ENCODE results near the gene NUCKS1. TPM values are rescaled to one million over a fixed set of nuclear protein-coding genes. Genes with fewer than 3 reads are reported as not detected.

NUCKS1 gene
- polyA plus RNA-seq, 1 of the 3 experiments (the other 2 are of a cell fraction) = 25.4 TPM

DNA sequence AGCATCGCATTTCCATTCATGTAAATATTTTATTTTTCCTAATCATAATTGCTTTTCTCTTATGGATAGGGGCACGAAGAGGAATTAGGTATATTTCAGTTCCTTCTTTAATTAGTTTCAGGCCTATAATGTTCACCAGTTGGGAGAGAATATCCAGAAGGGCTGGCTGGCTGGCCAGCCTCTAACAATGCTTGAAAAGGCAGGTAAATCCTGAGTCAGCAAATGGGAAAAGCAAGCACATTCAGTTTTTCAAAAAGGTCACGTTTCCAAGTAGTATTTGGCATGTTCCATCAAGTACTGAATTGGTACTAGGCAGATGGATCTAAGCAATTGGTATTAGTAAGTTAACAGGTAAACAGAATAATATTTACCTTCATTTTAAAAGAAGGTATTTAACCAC is 17.3 kb upstream of the NUCKS1 start (continued):
- TF ChIP-seq NFIC (IDR thresholded peaks at IDR 0.05; ENCODE audit: borderline replicate concordance) = no peak
- TF ChIP-seq, protein P1, sequence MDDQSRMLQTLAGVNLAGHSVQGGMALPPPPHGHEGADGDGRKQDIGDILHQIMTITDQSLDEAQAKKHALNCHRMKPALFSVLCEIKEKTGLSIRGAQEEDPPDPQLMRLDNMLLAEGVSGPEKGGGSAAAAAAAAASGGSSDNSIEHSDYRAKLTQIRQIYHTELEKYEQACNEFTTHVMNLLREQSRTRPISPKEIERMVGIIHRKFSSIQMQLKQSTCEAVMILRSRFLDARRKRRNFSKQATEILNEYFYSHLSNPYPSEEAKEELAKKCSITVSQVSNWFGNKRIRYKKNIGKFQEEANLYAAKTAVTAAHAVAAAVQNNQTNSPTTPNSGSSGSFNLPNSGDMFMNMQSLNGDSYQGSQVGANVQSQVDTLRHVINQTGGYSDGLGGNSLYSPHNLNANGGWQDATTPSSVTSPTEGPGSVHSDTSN (IDR thresholded peaks at IDR 0.05) = no peak
- TF ChIP-seq RFX5 (IDR thresholded peaks at IDR 0.05; ENCODE audit: low read length) = no peak
- no peak for TF ChIP-seq FOXM1 (IDR thresholded peaks at IDR 0.05; ENCODE audit: low read depth)
- TF ChIP-seq SIN3A (IDR thresholded peaks at IDR 0.05; ENCODE audit: borderline replicate concordance, low read depth, low read length) = no peak
- no peak for TF ChIP-seq RCOR1 (IDR thresholded peaks at IDR 0.05; ENCODE audit: low read length)
- TF ChIP-seq GATA2 (CRISPR knock-in tag; IDR thresholded peaks at IDR 0.05) = no peak
- TF ChIP-seq, protein P2, sequence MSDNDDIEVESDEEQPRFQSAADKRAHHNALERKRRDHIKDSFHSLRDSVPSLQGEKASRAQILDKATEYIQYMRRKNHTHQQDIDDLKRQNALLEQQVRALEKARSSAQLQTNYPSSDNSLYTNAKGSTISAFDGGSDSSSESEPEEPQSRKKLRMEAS (IDR thresholded peaks at IDR 0.05; ENCODE audit: low read depth) = no peak

DNA sequence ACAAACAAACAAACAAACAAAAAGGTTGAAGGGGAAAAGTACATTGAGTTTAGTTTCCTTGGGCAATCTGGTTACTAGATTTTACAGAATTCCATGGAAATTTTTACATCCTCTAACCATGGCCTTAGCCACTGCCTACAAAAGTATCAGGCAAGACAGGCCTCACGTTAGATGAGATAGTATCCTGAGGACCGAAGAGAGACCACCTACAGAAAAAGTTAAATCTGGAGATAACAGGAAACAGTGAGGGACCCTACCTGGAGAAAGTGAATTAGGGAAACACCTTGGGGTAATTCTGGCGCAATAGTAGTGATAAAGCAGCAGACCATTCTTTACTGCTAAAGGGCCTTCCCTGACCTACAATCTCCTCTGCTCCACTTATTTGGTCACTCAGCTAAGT is 16.6 kb upstream of the NUCKS1 start:
- TF ChIP-seq TCF12 (IDR thresholded peaks at IDR 0.05) (no peak), RFX5 (IDR thresholded peaks at IDR 0.05; ENCODE audit: low read length) (no peak), TAF1 (IDR thresholded peaks at IDR 0.05; ENCODE audit: borderline replicate concordance, low read depth, low read length) (no peak)
- no peaks in the 10 kb centered on the region for H3K9me3 ChIP-seq
- CTCF ChIA-PET = no interaction called here
- no peaks in the 10 kb centered on the region for H3K79me2 ChIP-seq (ENCODE audit: insufficient read depth)
- H3K4me3 ChIP-seq (ENCODE audit: low read depth in 2 of 2, low read length in 1 of 2) = no peak overlapping the region
- no peaks in the 10 kb centered on the region for H4K20me1 ChIP-seq (ENCODE audit: insufficient read depth)
- H3K9ac ChIP-seq = no peak overlapping the region
- no peaks in the 10 kb centered on the region for H3K4me1 ChIP-seq (ENCODE audit: control insufficient read depth in 1 of 2, insufficient read depth in 2 of 2, low read depth in 1 of 2, low read length in 1 of 2)
- no peak for DNase-seq
- no peak overlapping the region for H3K27ac ChIP-seq (ENCODE audit: low read depth in 2 of 2, low read length in 1 of 2)
- H2AFZ ChIP-seq (ENCODE audit: low read depth) = no peak overlapping the region
- POLR2A ChIA-PET = no interaction called here
- H3K4me2 ChIP-seq = no peak overlapping the region
- no peaks in the 10 kb centered on the region for H3F3A ChIP-seq (replicated peaks; ENCODE audit: insufficient read depth)
- H3K9me2 ChIP-seq = no peaks in the 10 kb centered on the region
- peaks cover 0 to 6% of the 10 kb centered on the region in 2 experiments for H3K36me3 ChIP-seq (replicated peaks in 1 of 2; ENCODE audit: control insufficient read depth in 1 of 2, insufficient read depth in 2 of 2, low read length in 1 of 2)
- H3K27me3 ChIP-seq (ENCODE audit: insufficient read depth) = no peaks in the 10 kb centered on the region
- WGBS (ENCODE audit: low lambda C conversion rate) = 90% methylated on average over 3 of the region's 3 CpGs

DNA sequence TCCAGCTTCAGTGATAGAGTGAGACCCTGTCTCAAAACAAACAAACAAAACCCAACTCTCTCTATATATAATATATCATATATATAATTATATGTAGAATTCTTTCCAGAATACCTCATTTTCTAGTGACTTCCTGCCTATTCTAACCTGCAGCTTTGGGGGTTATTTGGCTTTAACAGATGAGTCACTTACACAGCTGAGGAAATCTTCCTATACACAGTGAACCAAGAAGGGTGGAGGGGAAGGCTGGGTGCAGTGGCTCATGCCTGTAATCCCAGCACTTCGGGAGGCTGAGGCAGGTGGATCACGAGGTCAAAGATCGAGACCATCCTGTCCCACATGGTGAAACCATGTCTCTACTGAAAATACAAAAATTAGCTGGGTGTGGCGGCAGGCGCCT is 16.1 kb upstream of the NUCKS1 start:
- Histone ChIP-seq H3K9me2 (no peaks in the 10 kb centered on the region), H3K4me1 (ENCODE audit: control insufficient read depth in 1 of 2, insufficient read depth in 2 of 2, low read depth in 1 of 2, low read length in 1 of 2) (no peaks in the 10 kb centered on the region), H3K79me2 (ENCODE audit: insufficient read depth) (no peaks in the 10 kb centered on the region), H3K4me2 (no peak overlapping the region), H3F3A (replicated peaks; ENCODE audit: insufficient read depth) (no peaks in the 10 kb centered on the region), H2AFZ (ENCODE audit: low read depth) (no peak overlapping the region), H3K27me3 (ENCODE audit: insufficient read depth) (no peaks in the 10 kb centered on the region), H3K36me3 (replicated peaks in 1 of 2; ENCODE audit: control insufficient read depth in 1 of 2, insufficient read depth in 2 of 2, low read length in 1 of 2) (peaks cover 0 to 6% of the 10 kb centered on the region in 2 experiments), H3K9me3 (no peaks in the 10 kb centered on the region), H3K27ac (ENCODE audit: low read depth in 2 of 2, low read length in 1 of 2) (no peak overlapping the region), H4K20me1 (ENCODE audit: insufficient read depth) (no peaks in the 10 kb centered on the region), H3K4me3 (ENCODE audit: low read depth in 2 of 2, low read length in 1 of 2) (no peak overlapping the region), H3K9ac (no peak overlapping the region)
- TF ChIP-seq YY1 (IDR thresholded peaks at IDR 0.05; ENCODE audit: low read depth) (no peak), POLR2AphosphoS5 (IDR thresholded peaks at IDR 0.05; ENCODE audit: low read depth, low read length) (no peak), NRF1 (IDR thresholded peaks at IDR 0.05; ENCODE audit: low read depth, low read length) (no peak), MEF2A (IDR thresholded peaks at IDR 0.05; ENCODE audit: borderline replicate concordance, low read depth) (no peak), GABPA (IDR thresholded peaks at IDR 0.05; ENCODE audit: low read depth) (no peak), ELF1 (IDR thresholded peaks at IDR 0.05) (no peak), NFIC (IDR thresholded peaks at IDR 0.05; ENCODE audit: borderline replicate concordance) (no peak)
- TF ChIP-seq, protein P1 (IDR thresholded peaks at IDR 0.05) = no peak
- TF ChIP-seq, protein P3, sequence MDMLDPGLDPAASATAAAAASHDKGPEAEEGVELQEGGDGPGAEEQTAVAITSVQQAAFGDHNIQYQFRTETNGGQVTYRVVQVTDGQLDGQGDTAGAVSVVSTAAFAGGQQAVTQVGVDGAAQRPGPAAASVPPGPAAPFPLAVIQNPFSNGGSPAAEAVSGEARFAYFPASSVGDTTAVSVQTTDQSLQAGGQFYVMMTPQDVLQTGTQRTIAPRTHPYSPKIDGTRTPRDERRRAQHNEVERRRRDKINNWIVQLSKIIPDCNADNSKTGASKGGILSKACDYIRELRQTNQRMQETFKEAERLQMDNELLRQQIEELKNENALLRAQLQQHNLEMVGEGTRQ (IDR thresholded peaks at IDR 0.05; ENCODE audit: borderline replicate concordance, low read depth, low read length) = no peak
- 77% methylated on average over 5 of the region's 5 CpGs for WGBS (ENCODE audit: low lambda C conversion rate)
- ChIA-PET CTCF (interaction anchor here (1.7 kb wide), 1 partner anchor 10 kb away, joined by 5 read pairs; the partner anchor contains the start of gene RAB29), POLR2A (no interaction called here)
- DNase-seq = no peak
